ENCODE data around the gene MLXIP.

MLXIP gene

DNA sequence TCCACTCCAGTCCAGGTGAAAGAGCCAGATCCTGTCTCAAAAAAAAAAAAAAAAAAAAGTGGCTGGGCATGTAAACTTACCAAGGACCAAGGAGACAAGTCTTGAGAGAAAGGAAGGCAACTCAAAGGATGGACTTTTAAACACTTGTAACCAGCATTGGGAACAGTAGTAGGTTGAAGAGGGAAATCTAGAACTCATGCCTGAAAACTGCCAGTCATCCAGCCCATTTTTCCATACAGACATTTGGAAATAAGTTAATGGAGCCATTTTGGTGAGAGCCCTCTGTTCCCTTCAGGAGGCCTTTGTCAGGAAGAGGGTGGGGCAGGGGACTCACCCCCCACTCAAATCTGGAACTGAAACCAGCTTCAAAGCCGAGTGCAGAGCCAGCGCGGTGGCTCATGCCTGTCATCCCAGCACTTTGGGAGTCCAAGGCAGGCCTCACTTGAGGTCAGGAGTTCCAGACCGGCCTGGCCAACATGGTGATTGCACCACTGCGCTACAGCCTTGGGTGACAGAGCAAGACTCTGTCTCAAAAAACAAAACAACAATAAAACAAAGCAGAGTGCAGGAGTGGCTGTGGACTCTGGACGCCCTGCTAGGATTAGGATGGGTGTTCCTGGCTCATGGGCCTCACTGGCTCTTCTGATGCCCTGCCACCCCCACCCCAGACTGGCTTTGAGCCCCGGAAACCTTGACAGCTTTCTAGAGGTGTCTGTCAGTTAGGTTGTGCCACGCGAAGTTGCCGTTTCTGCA, 1.6 kb upstream of the MLXIP start:
- peaks cover 40 to 65% (median 50%) of the 10 kb centered on the region in 10 experiments for H3K4me1 ChIP-seq
- peak overlapping the region in 8 of 10 experiments; percentile 2 to 98 (median 92); a peak in 6 of 20 replicates for H3K4me3 ChIP-seq
- peaks cover 0 to 7% (median 0%) of the 10 kb centered on the region in 11 experiments; a peak in 2 of 22 replicates for H3K36me3 ChIP-seq
- H3K27me3 ChIP-seq: no peaks in the 10 kb centered on the region
- H3K9ac ChIP-seq: peak overlapping the region in 10 of 11 experiments; percentile 95 to 99 (median 98); a peak in 18 of 22 replicates
- H3K4me2 ChIP-seq: peak overlapping the region; percentile 81 to 99 (median 96)
- TF ChIP-seq Cebpa-rat (IDR thresholded peaks at IDR 0.05): no peak
- peak overlapping the region; percentile 70 to 98 (median 97); a peak in 20 of 22 replicates for H3K27ac ChIP-seq
- H3K9me3 ChIP-seq (replicated peaks in 1 of 11): peaks cover 0 to 15% (median 8%) of the 10 kb centered on the region in 11 experiments; a peak in 12 of 22 replicates
- H4K20me1 ChIP-seq: peaks cover 1 to 33% (median 27%) of the 10 kb centered on the region in 11 experiments; a peak in 20 of 22 replicates

DNA sequence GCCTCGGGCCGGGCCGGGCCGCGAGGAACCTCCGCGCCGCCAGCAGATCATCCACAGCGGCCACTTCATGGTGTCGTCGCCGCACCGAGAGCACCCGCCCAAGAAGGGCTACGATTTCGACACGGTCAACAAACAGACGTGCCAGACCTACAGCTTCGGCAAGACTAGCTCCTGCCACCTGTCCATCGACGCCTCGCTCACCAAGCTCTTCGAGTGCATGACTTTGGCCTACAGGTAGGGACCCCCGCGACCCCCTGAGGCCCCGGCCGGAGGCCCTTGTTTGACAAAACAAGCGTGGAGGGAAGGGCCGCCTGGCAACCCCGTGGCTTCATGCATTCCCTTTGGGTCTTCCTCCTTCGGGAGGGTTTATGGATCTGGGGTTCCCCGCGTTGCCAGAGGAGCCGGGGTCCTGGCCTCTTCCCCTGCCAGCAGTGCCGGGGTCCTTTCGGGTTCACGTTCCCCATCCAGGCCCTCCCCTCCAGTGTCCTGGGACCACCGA, 526 bp downstream of the MLXIP start:
- TF ChIP-seq Cebpa-rat (IDR thresholded peaks at IDR 0.05): no peak; a peak in 1 of 22 replicates
- Histone ChIP-seq H3K27me3 (no peaks in the 10 kb centered on the region), H4K20me1 (peaks cover 23 to 55% (median 49%) of the 10 kb centered on the region in 11 experiments), H3K36me3 (peaks cover 0 to 8% (median 4%) of the 10 kb centered on the region in 11 experiments; a peak in 10 of 22 replicates), H3K9me3 (replicated peaks in 1 of 11) (peaks cover 0 to 10% (median 5%) of the 10 kb centered on the region in 11 experiments; a peak in 12 of 22 replicates), H3K4me3 (peak overlapping the region; percentile 87 to 98 (median 96)), H3K4me2 (peak overlapping the region; percentile 93 to 100 (median 98)), H3K27ac (peak overlapping the region; percentile 70 to 98 (median 97)), H3K4me1 (peaks cover 57 to 73% (median 64%) of the 10 kb centered on the region in 10 experiments), H3K9ac (peak overlapping the region; percentile 93 to 99 (median 98))

DNA sequence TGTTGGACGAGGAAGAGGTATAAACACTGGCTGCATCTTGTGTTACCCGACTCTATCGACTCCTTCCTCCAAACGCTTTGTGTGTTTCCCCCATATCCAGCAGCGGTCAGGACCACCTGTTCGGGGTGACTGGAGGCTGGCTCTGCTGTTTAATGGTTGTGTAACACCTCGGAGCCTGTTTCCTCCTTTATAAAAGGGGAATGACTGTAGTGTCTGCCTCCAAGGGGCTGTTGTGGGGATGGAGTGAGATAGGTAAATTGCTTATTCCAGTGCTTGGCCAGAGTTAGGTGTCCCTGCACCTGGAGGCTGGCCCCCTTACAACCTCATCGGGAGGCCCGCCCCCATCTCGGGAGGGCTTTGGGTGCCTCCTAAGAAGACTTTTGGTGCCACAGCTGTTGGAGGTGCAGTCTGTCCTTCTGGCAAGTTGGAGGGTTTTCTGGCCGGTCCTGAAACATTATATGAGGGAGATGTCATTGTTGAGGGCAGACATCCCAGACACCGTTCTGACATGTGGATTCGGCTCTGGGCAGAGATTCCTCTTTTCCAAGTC, 1.1 kb downstream of the MLXIP start:
- H3K27ac ChIP-seq: peak overlapping the region; percentile 70 to 98 (median 97)
- peaks cover 62 to 74% (median 67%) of the 10 kb centered on the region in 10 experiments for H3K4me1 ChIP-seq
- peak in 2 of 11 experiments; percentile 14 to 28; a peak in 1 of 22 replicates for TF ChIP-seq Cebpa-rat (IDR thresholded peaks at IDR 0.05)
- H3K27me3 ChIP-seq: no peaks in the 10 kb centered on the region
- peak overlapping the region; percentile 93 to 100 (median 98) for H3K4me2 ChIP-seq
- H3K36me3 ChIP-seq: peaks cover 1 to 14% (median 8%) of the 10 kb centered on the region in 11 experiments; a peak in 15 of 22 replicates
- peak overlapping the region; percentile 93 to 99 (median 98) for H3K9ac ChIP-seq
- H3K4me3 ChIP-seq: peak overlapping the region; percentile 87 to 98 (median 96)
- H3K9me3 ChIP-seq (replicated peaks in 1 of 11): peaks cover 0 to 5% (median under 1%) of the 10 kb centered on the region in 11 experiments; a peak in 7 of 22 replicates
- peaks cover 28 to 60% (median 54%) of the 10 kb centered on the region in 11 experiments for H4K20me1 ChIP-seq

DNA sequence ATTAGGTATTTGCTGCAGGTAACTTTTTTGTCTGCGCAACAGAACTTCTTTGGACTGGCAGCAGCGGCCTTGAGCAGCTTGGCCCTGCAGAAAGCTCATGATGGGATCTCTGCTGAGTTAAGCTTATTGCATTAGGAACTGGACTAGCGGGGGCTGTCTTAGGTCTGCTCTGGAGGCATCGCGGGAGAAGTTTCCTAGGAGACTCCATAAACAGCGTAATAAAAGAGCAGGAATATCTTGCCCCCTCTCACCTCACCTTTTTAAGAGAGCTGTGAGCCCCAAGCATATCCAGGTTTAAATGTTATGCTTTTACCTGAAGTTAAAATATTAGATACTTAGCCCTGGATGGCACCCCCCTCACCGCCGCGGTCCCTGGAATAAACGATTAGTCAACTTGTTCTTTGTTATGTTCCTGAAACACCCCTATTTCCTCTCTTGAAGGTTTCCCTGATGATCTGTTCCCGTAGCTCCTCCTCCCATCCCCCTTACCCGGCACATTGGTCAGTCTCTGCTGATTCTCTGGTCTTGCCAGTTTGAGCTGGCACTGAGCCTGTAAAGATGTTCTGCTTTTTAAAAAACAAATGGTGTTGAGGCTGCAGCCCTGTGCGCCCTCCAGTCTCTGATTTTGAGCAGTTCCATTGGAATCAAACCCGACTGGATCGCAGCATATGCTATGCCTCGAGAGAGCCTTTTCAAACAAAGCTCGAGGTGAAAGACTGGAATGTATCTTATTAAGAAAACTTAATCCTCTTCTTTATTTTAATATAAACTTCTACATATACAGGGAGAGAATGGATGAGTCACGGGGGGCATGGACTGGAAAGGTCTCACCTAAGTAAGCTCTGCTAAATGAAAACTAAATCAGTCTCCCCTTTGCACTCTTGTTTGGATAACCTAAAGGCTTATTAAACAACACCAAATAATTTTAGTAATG, 1.9 kb downstream of the MLXIP start:
- peaks cover 36 to 68% (median 62%) of the 10 kb centered on the region in 11 experiments for H4K20me1 ChIP-seq
- TF ChIP-seq Cebpa-rat (IDR thresholded peaks at IDR 0.05): no peak
- peak overlapping the region; percentile 82 to 98 (median 97); a peak in 21 of 22 replicates for H3K27ac ChIP-seq
- no peaks in the 10 kb centered on the region for H3K9me3 ChIP-seq (replicated peaks in 1 of 11)
- peak overlapping the region; percentile 93 to 100 (median 98) for H3K4me2 ChIP-seq
- peak overlapping the region; percentile 93 to 99 (median 98) for H3K9ac ChIP-seq
- peak overlapping the region; percentile 87 to 98 (median 96) for H3K4me3 ChIP-seq
- peaks cover 69 to 75% (median 73%) of the 10 kb centered on the region in 10 experiments for H3K4me1 ChIP-seq
- H3K36me3 ChIP-seq: peaks cover 9 to 22% (median 16%) of the 10 kb centered on the region in 11 experiments; a peak in 20 of 22 replicates
- no peaks in the 10 kb centered on the region for H3K27me3 ChIP-seq

DNA sequence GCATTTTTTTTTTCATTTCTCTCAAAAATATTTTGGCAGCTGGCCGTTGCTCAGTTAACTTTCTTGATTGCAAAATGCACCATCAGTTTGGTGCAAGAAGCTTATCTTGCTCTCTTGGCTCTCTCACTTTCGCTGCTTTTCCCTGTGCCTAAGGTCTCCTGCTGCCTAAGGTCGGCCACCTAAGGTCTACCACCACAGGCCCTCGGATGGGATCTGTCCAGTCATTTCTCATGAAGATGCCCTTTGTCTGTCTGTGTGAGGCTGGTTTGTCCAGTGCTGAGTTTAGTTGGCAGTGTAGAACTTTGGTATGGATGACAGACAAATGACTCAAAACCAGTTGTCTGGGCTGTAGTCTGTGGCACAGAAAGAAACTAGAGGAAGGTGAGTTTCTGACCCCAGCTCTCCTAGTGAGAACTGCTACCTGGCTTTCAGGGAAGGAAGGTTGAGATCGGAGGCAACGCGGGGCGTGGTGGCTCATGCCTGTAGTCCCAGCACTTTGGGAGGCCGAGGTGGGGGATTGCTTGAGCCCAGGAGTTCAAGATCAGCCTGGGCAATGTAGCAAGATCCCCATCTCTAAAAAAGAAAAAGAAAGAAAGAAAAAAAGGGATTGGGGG, 2.6 kb downstream of the MLXIP start:
- peaks cover 70 to 75% (median 73%) of the 10 kb centered on the region in 10 experiments for H3K4me1 ChIP-seq
- H3K36me3 ChIP-seq: peaks cover 16 to 29% (median 23%) of the 10 kb centered on the region in 11 experiments; a peak in 21 of 22 replicates
- no peaks in the 10 kb centered on the region for H3K27me3 ChIP-seq
- H3K27ac ChIP-seq: peak overlapping the region; percentile 82 to 98 (median 97)
- H4K20me1 ChIP-seq: peaks cover 44 to 76% (median 70%) of the 10 kb centered on the region in 11 experiments
- peak overlapping the region; percentile 93 to 100 (median 98) for H3K4me2 ChIP-seq
- peak overlapping the region; percentile 87 to 98 (median 96) for H3K4me3 ChIP-seq
- peak overlapping the region; percentile 81 to 99 (median 98) for H3K9ac ChIP-seq
- 0 out of 22 replicates have a peak, but pooled peaks of 1 of the 11 experiments have one; percentile 32 for TF ChIP-seq Cebpa-rat (IDR thresholded peaks at IDR 0.05)
- H3K9me3 ChIP-seq (replicated peaks in 1 of 11): no peaks in the 10 kb centered on the region

DNA sequence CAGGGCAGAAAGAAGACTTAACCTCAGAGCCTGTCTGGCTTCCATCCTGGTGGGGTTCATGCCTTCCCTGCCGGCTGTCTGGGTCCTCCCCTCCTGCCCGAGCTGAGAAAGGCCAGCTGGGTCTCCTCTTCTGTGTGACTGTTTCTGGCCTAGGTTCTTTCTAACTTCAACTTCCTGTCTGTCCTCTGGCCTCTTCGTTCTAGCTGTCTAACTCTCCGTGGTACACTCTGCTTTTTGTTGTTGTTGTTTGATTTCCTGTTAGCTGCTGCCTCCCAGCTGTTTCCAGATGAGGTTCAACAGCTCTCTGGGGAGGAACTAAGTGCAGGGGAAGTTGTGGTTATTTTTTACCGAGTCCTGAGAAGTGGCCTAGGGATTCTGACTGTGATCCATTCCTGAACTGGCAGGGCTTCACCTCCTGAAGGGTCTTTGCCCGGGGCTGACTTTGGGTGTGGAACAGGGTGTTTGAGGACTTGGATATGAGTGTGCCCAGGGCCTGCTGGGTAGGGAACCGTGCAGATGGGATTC, 3.2 kb downstream of the MLXIP start:
- H3K9me3 ChIP-seq (replicated peaks in 1 of 11): no peaks in the 10 kb centered on the region
- H3K4me2 ChIP-seq: peak overlapping the region; percentile 93 to 100 (median 98)
- TF ChIP-seq Cebpa-rat (IDR thresholded peaks at IDR 0.05): no peak
- peak overlapping the region; percentile 87 to 98 (median 96) for H3K4me3 ChIP-seq
- peak overlapping the region; percentile 81 to 99 (median 98) for H3K9ac ChIP-seq
- peaks cover 16 to 35% (median 26%) of the 10 kb centered on the region in 11 experiments; a peak in 21 of 22 replicates for H3K36me3 ChIP-seq
- H4K20me1 ChIP-seq: peaks cover 50 to 81% (median 75%) of the 10 kb centered on the region in 11 experiments
- peak overlapping the region; percentile 82 to 98 (median 97) for H3K27ac ChIP-seq
- H3K27me3 ChIP-seq: no peaks in the 10 kb centered on the region
- peaks cover 70 to 75% (median 73%) of the 10 kb centered on the region in 10 experiments for H3K4me1 ChIP-seq

DNA sequence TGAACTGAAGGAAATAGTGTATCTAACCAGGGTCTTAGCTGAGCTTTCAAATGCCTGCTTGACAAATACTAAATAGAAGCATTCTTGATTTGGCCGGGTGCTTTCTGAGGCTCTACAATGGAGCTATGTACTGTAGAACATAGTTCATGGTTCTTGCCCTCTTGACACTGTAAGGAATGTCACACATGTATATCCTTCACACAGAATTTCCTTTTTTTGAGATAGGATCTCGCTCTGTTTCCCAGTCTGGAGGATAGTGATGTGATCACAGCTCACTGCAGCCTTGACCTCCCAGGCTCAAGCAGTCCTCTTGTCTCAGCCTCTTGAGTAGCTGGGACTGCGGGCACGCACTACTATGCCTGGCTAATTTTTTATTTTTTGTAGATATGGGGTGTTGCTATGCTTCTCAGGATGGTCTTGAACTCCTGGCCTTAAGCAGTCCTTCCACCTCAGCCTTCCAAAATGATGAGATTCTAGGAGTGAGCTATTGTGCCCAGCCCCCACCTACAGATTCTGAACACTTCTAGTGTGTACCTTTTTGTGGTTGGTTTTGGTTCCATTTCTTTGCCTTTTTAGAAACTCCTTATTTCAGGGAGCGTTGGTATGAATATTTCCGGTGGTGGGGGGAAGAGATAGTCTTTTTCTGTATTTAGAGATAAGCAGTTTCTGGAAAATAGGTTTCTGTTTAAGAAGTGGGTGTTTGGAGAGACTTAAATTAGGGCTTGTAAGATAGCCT, 4.2 kb downstream of the MLXIP start:
- Histone ChIP-seq H3K27me3 (no peaks in the 10 kb centered on the region), H3K4me3 (peak overlapping the region; percentile 87 to 98 (median 96)), H3K9ac (peak overlapping the region; percentile 81 to 99 (median 98); a peak in 21 of 22 replicates), H3K27ac (peak overlapping the region; percentile 82 to 98 (median 97); a peak in 20 of 22 replicates), H4K20me1 (peaks cover 60 to 92% (median 86%) of the 10 kb centered on the region in 11 experiments), H3K4me2 (peak overlapping the region; percentile 93 to 100 (median 98)), H3K4me1 (peaks cover 70 to 75% (median 73%) of the 10 kb centered on the region in 10 experiments), H3K9me3 (replicated peaks in 1 of 11) (no peaks in the 10 kb centered on the region), H3K36me3 (peaks cover 16 to 41% (median 26%) of the 10 kb centered on the region in 11 experiments; a peak in 21 of 22 replicates)
- TF ChIP-seq Cebpa-rat (IDR thresholded peaks at IDR 0.05): no peak
